ENCODE measurements around the gene GIMAP7.

GIMAP7 gene

GRCh38 chr7:150568714-150569113 lies 54.0 kb downstream of the GIMAP7 start:
- H3K4me3 ChIP-seq (replicated peaks in 1 of 2; ENCODE audit: low read depth in 2 of 2, low read length in 2 of 2): no peak overlapping the region
- no peak for DNase-seq (ENCODE audit: low read depth in 2 of 2)
- no peak for TF ChIP-seq CTCF (IDR thresholded peaks at IDR 0.05; ENCODE audit: low read depth, low read length)

- H3K4me3 ChIP-seq (replicated peaks in 1 of 2; ENCODE audit: low read depth in 2 of 2, low read length in 2 of 2): no peak overlapping the region
Observed at GRCh38 chr7:150569245-150569955, 54.7 kb downstream of the GIMAP7 start.

More at GRCh38 chr7:150569245-150569955, 54.7 kb downstream of the GIMAP7 start:
- no peak for TF ChIP-seq CTCF (IDR thresholded peaks at IDR 0.05; ENCODE audit: low read depth, low read length)
- DNase-seq (ENCODE audit: low read depth in 2 of 2): no peak

Data from cardiac fibroblast (primary cell).